ENCODE measurements around the gene KRT20.

- TF ChIP-seq EZH2 (IDR thresholded peaks at IDR 0.05; ENCODE audit: borderline replicate concordance, low read depth, low read length, severe bottlenecking) (no peak), CTCF (IDR thresholded peaks at IDR 0.05; ENCODE audit: borderline replicate concordance, extremely low read depth, low read length, poor library complexity, severe bottlenecking) (no peak)
Measured at GRCh38 chr17:40879026-40879425, 6.0 kb downstream of the KRT20 start.
